PC-3 (cell line): ENCODE data around the gene MKNK1. TPM values are rescaled to one million over a fixed set of nuclear protein-coding genes. Genes with fewer than 3 reads are reported as not detected.

Source experiments
- ATAC-seq: fragments of 200-7000 bp; cut with Tn5 transposase; 2 replicates; pipeline ENCODE4 v1.9.1; 2020; ENCODE audit warnings: mild to moderate bottlenecking, moderate library complexity
- BruUV-seq: library from RNA; stranded (reverse); fragments of 400-500 nt; replicated peaks from 2 replicates; lab custom pipeline; 2021; lab: Mats Ljungman, UMichigan
- CTCF ChIA-PET: fragments of 300-600 bp; sonication (Branson Sonifier 250); formaldehyde crosslinking; loops from one replicate; lab custom pipeline; 2022; ENCODE audit warnings: antibody characterized with exemption; lab: Charles Lee
- POLR2A ChIA-PET: fragments of 300-600 bp; sonication (Branson Sonifier 250); formaldehyde crosslinking; loops from one replicate; lab custom pipeline; 2022; ENCODE audit warnings: antibody characterized with exemption; ENCODE audit not compliant: unreplicated experiment; lab: Charles Lee
- DNase-seq: peaks from one replicate; pipeline ENCODE4 v3.0.0-alpha.2; 2015
- H2AFZ ChIP-seq: fragments of 300-600 bp; sonication (generic); 2 replicates; pipeline ENCODE4 v1.6.0; 2016; ENCODE audit warnings: antibody characterized with exemption, low read length
- H3F3A ChIP-seq: fragments of 300-600 bp; sonication (generic); one replicate; pipeline ENCODE4 v1.6.0; 2017; ENCODE audit warnings: antibody characterized with exemption, low read length, control low read depth, mild to moderate bottlenecking; ENCODE audit not compliant: unreplicated experiment
- H3K27ac ChIP-seq: fragments of 300-600 bp; sonication (generic); 2 replicates; pipeline ENCODE4 v1.5.1; 2016; ENCODE audit warnings: mild to moderate bottlenecking, low read length
- H3K27me3 ChIP-seq: fragments of 300-600 bp; sonication (generic); 2 replicates; pipeline ENCODE4 v1.6.1; 2016; ENCODE audit warnings: low read length, mixed read lengths
- H3K36me3 ChIP-seq: fragments of 300-600 bp; sonication (generic); 2 replicates; pipeline ENCODE4 v1.6.1; 2016; ENCODE audit warnings: low read depth, mixed run types, low read length, mixed read lengths
- H3K4me1 ChIP-seq: fragments of 300-600 bp; sonication (generic); 2 replicates; pipeline ENCODE4 v1.5.1; 2016; ENCODE audit warnings: low read length; ENCODE audit not compliant: insufficient read depth
- H3K4me2 ChIP-seq: fragments of 300-600 bp; sonication (generic); 2 replicates; pipeline ENCODE4 v1.6.0; 2016; ENCODE audit warnings: low read length
- H3K4me3 ChIP-seq: fragments of 300-600 bp; sonication (generic); 2 replicates; pipeline ENCODE4 v1.5.1; 2016; ENCODE audit warnings: mild to moderate bottlenecking, low read length, mixed read lengths
- H3K79me2 ChIP-seq: fragments of 300-600 bp; sonication (generic); 2 replicates; pipeline ENCODE4 v1.6.1; 2017; ENCODE audit warnings: low read length, mixed read lengths
- H3K9ac ChIP-seq: fragments of 300-600 bp; sonication (generic); 2 replicates; pipeline ENCODE4 v1.6.0; 2016; ENCODE audit warnings: mild to moderate bottlenecking, low read length
- H3K9me2 ChIP-seq: fragments of 300-600 bp; sonication (generic); replicated peaks from 2 replicates; pipeline ENCODE4 v1.6.1; 2016; ENCODE audit warnings: mixed run types, low read length, mixed read lengths
- H3K9me3 ChIP-seq: fragments of 300-600 bp; sonication (generic); 2 replicates; pipeline ENCODE4 v1.6.1; 2016; ENCODE audit warnings: low read length, mixed read lengths
- H4K20me1 ChIP-seq: fragments of 300-600 bp; sonication (generic); 2 replicates; pipeline ENCODE4 v1.6.1; 2016; ENCODE audit warnings: low read length, mixed read lengths
- EZH2 ChIP-seq: fragments of 300-600 bp; sonication (generic); IDR thresholded peaks from one replicate; pipeline ENCODE4 v1.6.1; 2017; ENCODE audit warnings: antibody characterized with exemption, mild to moderate bottlenecking, low read length; ENCODE audit not compliant: unreplicated experiment
- EZH2phosphoT487 ChIP-seq: fragments of 300-600 bp; sonication (generic); IDR thresholded peaks from 2 replicates; pipeline ENCODE4 v1.6.1; 2018; ENCODE audit warnings: mild to moderate bottlenecking, antibody characterized with exemption, low read length, borderline replicate concordance
- intact Hi-C: fragments of 100-400 bp; cut with micrococcal nuclease; formaldehyde crosslinking; loops from 2 replicates; pipeline ENCODE4 v1.9.0; 2023
- total RNA-seq: library from RNA; depleted of rRNA; stranded (reverse); fragments of >200 nt; gene quantifications from 2 replicates; pipeline ENCODE4 v1.2.3, GENCODE V29; 2014
- TF ChIP-seq, protein P1 (sequence below): fragments of 300-600 bp; sonication (generic); conservative IDR thresholded peaks from 2 replicates; pipeline ENCODE4 v1.5.1; 2017; ENCODE audit warnings: antibody characterized with exemption, low read depth, mild to moderate bottlenecking, low read length

MKNK1 gene
- total RNA-seq, 1 experiment from 2014 or later, result 36.8 TPM

DNA sequence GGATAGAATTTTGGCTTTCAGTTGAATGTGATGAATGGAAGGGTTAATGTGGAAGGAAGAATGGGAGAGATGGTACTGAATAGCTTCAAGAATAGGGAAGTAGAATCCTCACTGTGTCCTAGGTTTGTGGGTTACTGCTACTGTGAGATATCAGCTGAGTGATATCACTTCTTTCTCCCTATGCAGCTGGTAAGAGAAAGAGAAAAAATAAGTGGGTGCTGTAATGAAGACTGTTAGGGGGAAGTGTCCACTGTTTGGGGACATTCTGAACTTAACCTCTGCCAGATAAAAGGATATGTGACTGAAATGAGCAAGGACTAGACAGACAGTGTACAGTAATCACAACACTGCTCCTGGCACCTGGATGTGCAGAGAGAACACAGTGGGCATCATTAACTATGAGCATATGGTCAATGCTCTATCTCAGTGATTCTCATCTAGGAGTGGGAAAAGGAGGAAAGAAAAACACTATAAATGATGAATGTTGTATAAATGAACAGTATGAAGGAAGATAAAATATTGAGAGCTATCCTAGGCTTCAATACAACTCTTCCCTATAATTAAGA, 38.1 kb upstream of the MKNK1 start:
- H3K36me3 ChIP-seq, result peaks cover 13% of the 10 kb centered on the region; the same call in 1 of the 2 replicates
- no peak for ATAC-seq

GRCh38 chr1:46639547-46639946, 35.5 kb upstream of the MKNK1 start:
- no peaks in the 10 kb centered on the region for H3K9me3 ChIP-seq
- no peaks in the 10 kb centered on the region for H3K9me2 ChIP-seq
- ChIA-PET CTCF (no interaction called here), POLR2A (interaction anchor here (0.5 to 0.6 kb wide), 2 partner anchors 8 to 28 kb away, joined by 3 to 5 read pairs; partner anchors contain the start of gene ATPAF1)
- ATAC-seq (no peak), DNase-seq (no peak)
- H3K9ac ChIP-seq, result no peak overlapping the region
- intact Hi-C loops, result no loop called here
- no peaks in the 10 kb centered on the region for H3K27me3 ChIP-seq
- no peaks in the 10 kb centered on the region for H4K20me1 ChIP-seq
- no peak overlapping the region for H3K4me3 ChIP-seq
- H3K79me2 ChIP-seq, result no peaks in the 10 kb centered on the region
- no peaks in the 10 kb centered on the region for H3F3A ChIP-seq
- no TSS peak for BruUV-seq
- no peak overlapping the region for H3K4me2 ChIP-seq
- TF ChIP-seq EZH2 (no peak), EZH2phosphoT487 (no peak)
- TF ChIP-seq, protein P1, sequence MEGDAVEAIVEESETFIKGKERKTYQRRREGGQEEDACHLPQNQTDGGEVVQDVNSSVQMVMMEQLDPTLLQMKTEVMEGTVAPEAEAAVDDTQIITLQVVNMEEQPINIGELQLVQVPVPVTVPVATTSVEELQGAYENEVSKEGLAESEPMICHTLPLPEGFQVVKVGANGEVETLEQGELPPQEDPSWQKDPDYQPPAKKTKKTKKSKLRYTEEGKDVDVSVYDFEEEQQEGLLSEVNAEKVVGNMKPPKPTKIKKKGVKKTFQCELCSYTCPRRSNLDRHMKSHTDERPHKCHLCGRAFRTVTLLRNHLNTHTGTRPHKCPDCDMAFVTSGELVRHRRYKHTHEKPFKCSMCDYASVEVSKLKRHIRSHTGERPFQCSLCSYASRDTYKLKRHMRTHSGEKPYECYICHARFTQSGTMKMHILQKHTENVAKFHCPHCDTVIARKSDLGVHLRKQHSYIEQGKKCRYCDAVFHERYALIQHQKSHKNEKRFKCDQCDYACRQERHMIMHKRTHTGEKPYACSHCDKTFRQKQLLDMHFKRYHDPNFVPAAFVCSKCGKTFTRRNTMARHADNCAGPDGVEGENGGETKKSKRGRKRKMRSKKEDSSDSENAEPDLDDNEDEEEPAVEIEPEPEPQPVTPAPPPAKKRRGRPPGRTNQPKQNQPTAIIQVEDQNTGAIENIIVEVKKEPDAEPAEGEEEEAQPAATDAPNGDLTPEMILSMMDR, result no peak
- H3K4me1 ChIP-seq, result peaks cover 21% of the 10 kb centered on the region
- H2AFZ ChIP-seq, result no peak overlapping the region
- H3K27ac ChIP-seq, result no peak overlapping the region
- peaks cover 18% of the 10 kb centered on the region; the same call in 1 of the 2 replicates for H3K36me3 ChIP-seq

More for the DNA sequence above, 38.1 kb upstream of the MKNK1 start:
- no peaks in the 10 kb centered on the region for H3K79me2 ChIP-seq
- POLR2A ChIA-PET, result no interaction called here
- peaks cover 21% of the 10 kb centered on the region for H3K4me1 ChIP-seq
- H3K4me3 ChIP-seq, result no peak overlapping the region
- H4K20me1 ChIP-seq, result no peaks in the 10 kb centered on the region
- no peak overlapping the region for H3K9ac ChIP-seq
- BruUV-seq, result no TSS peak
- H3K9me2 ChIP-seq, result no peaks in the 10 kb centered on the region
- H3K27ac ChIP-seq, result no peak overlapping the region
- H3K9me3 ChIP-seq, result no peaks in the 10 kb centered on the region
- DNase-seq, result no peak
- CTCF ChIA-PET, result no interaction called here
- intact Hi-C loops, result loop anchor here (2.0 kb wide), 1 partner anchor 19 kb away; no protein-coding TSS in a partner anchor
- H2AFZ ChIP-seq, result no peak overlapping the region
- TF ChIP-seq EZH2 (no peak), EZH2phosphoT487 (no peak)
- TF ChIP-seq, protein P1, result no peak
- no peak overlapping the region for H3K4me2 ChIP-seq
- H3F3A ChIP-seq, result no peaks in the 10 kb centered on the region
- H3K27me3 ChIP-seq, result no peaks in the 10 kb centered on the region

DNA sequence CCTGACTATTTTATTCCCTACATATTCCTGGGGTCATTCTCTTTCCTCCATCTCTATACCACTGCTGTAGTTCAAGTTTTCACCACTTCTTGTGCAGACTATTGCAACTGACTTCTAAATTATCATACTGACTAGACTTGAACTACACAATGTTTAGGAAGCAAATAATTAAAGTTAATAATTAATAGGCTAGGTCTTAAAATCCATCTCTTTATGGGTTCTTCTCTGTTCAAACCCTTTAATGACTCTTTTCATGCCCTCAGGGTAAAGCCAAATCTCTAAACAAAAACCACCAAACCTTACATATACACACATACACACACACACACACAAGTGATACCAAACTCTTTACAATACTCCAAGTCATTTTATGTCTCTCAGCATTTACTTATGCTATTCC, 34.9 kb upstream of the MKNK1 start:
- ChIA-PET CTCF (no interaction called here), POLR2A (no interaction called here)
- Histone ChIP-seq H3K4me1 (peaks cover 18% of the 10 kb centered on the region), H3K4me2 (no peak overlapping the region), H3K9ac (no peak overlapping the region), H3K27ac (no peak overlapping the region), H3K79me2 (no peaks in the 10 kb centered on the region), H4K20me1 (no peaks in the 10 kb centered on the region), H3K9me3 (no peaks in the 10 kb centered on the region), H3K36me3 (peaks cover 18% of the 10 kb centered on the region; the same call in 1 of the 2 replicates), H3K27me3 (no peaks in the 10 kb centered on the region), H2AFZ (no peak overlapping the region), H3K9me2 (no peaks in the 10 kb centered on the region), H3F3A (no peaks in the 10 kb centered on the region), H3K4me3 (no peak overlapping the region)
- DNase-seq (no peak), ATAC-seq (no peak)
- BruUV-seq, result no TSS peak
- intact Hi-C loops, result no loop called here
- TF ChIP-seq EZH2 (no peak), EZH2phosphoT487 (no peak)
- TF ChIP-seq, protein P1, result no peak
